Neural progenitor cell (in vitro differentiated cells): ENCODE results near the gene TRAPPC12.

Experiments used
- CTCF ChIP-seq: fragments of 200-600 bp; sonication (generic); IDR thresholded peaks from 2 replicates; pipeline ENCODE4 v1.5.1; 2017; ENCODE audit warnings: antibody characterized with exemption, mild to moderate bottlenecking
- EZH2 ChIP-seq: fragments of 200-600 bp; sonication (generic); IDR thresholded peaks from 2 replicates; pipeline ENCODE4 v1.6.1; 2017; ENCODE audit warnings: antibody characterized with exemption, mild to moderate bottlenecking, moderate library complexity

- TF ChIP-seq CTCF (no peak), EZH2 (no peak)
Measured at GRCh38 chr2:3445891-3446290, 66.4 kb downstream of the TRAPPC12 start.
